SK-MEL-5 (cell line): ENCODE results near the gene OR2H1. TPM values are rescaled to one million over a fixed set of nuclear protein-coding genes. Genes with fewer than 3 reads are reported as not detected.
"Not testable (repeated sequence)": the region's sequence is repeated elsewhere in the genome, so short reads cannot be mapped to it uniquely, and the experiment has no call there.

Source experiments
- DNase-seq: peaks from one replicate; pipeline ENCODE4 v3.0.0-alpha.2; 2016; ENCODE audit warnings: low read depth, low spot score
- in situ Hi-C: cut with HindIII; loops from 2 replicates; pipeline ENCODE4 v1.10.0; 2016; ENCODE audit warnings: low sequenced_read_pairs, high pct_unique_total_duplicates, low pct_unique_long_range_greater_than_20kb
- polyA plus RNA-seq, 2 experiments: library from polyadenylated mRNA; depleted of rRNA; stranded (reverse); fragments of >200 nt; gene quantifications; 2 replicates each; pipeline ENCODE4 v1.2.3, GENCODE V29; 2015
- total RNA-seq: library from RNA; depleted of rRNA; stranded (reverse); fragments of >200 nt; shearing (Covaris generic); gene quantifications from 2 replicates; pipeline ENCODE4 v1.2.3, GENCODE V29; 2014; rRNA removed

Gene OR2H1
- total RNA-seq: not detected in 2 replicates
- polyA plus RNA-seq (2015; cell fraction: cytosol; rRNA removed): not detected in 2 replicates
- not detected in 2 replicates for polyA plus RNA-seq (2015; cell fraction: nucleus; rRNA removed)

DNA sequence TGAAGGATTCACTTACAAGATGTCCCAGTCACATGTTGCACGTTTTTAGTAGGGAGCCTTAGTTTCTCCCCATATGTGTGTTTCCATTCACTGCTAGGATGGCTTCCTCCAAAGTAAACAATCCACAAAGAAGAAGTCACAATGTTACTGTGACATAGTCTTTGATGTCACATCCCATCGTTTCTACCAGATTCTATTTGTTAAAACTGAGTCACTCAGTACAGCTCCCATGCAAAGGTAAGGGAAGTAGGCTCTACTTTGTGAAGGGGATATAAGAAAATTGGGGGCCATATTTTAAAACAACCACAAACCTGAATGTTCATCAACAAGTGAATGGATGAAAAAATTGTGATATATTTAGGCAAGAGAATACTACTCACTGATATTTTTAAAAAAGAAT is at the start of gene OR2H1, which contains the start of gene OR11A1:
Gene OR2H1, plus strand, starts transcription at position 185 of the 400 bp plus-strand sequence. CDS start 4,615 bp downstream, outside the sequence.
Gene OR11A1, minus strand, starts transcription at position 101 of the 400 bp plus-strand sequence. CDS start 29,430 bp downstream, outside the sequence.
- DNase-seq: peak; percentile 32
- in situ Hi-C loops: no loop called here

GRCh38 chr6:29414588-29414987 is 42.4 kb upstream of the OR2H1 start, which contains the start of gene OR12D1:
TSS of gene OR12D1 (plus strand) at chr6:29414928.
- DNase-seq: peak; percentile 50
- in situ Hi-C loops: no loop called here

DNA sequence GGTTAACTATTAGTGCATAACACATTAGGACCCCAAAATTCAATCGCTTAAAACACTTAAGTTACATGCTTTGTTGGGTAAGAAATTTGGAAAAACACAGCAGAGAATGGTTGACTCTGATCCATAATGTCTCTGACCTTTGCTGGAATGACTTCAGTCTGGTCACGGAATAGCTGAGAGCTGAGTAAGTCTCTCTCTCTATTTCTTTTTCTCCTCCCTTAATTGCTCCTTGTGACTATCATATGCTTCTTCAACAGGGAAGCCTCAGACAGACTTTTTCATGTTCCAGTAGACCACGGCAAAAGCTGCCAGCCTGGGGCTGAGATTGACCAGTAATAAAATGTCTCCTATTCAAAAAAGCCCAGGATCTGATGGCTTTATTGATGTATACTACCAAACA is 37.4 kb upstream of the OR2H1 start:
- peak; percentile 95 for DNase-seq
- in situ Hi-C loops: no loop called here

- DNase-seq: no peak
- in situ Hi-C loops: no loop called here
Measured at GRCh38 chr6:29424168-29424567, 32.8 kb upstream of the OR2H1 start.

- in situ Hi-C loops: no loop called here
- no peak for DNase-seq
Measured at GRCh38 chr6:29424575-29424974, 32.4 kb upstream of the OR2H1 start.

GRCh38 chr6:29425075-29425474 is 31.9 kb upstream of the OR2H1 start:
- no peak for DNase-seq
- in situ Hi-C loops: no loop called here

DNA sequence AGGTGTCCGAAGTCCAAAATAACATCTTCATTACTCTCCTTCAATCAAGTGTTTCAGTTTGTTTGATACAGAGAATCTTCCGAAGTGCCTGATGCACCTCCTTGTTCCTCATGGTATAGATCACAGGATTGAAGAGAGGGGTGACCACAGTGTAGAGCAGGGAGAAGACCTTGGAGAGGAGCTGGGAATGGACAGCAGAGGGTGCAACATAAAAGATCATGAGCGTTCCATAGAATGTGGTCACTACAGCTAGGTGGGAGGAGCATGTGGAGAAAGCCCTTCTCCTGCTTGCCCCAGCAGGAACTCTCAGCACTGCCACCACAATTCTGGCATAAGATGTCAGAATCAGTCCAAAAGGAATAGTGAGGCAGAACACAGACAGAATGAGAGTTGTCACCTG is 30.3 kb upstream of the OR2H1 start:
- DNase-seq: peak; percentile 15
- in situ Hi-C loops: no loop called here

DNA sequence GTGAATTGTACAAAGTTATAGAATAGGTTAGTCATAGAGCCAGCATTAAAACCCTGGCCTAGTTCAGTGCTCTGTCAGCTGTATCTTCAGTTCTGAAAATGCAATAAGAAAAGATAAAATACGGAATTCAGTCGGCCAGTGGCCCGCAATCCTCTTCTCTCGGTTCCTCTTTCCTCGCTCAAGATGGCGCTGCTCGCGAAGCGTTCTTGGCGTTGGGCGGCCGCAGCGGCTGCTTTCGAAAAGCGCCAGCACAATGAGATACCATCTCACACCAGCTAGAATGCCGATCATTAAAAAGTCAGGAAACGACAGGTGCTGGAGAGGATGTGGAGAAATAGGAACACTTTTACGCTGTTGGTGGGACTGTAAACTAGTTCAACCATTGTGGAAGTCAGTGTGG is 20.2 kb upstream of the OR2H1 start:
- in situ Hi-C loops, DNase-seq: not testable (repeated sequence)

GRCh38 chr6:29439006-29439405 is 17.9 kb upstream of the OR2H1 start, which contains the start of gene OR10C1:
TSS of gene OR10C1 (plus strand) at chr6:29439306. CDS start at chr6:29440016, 710 bp downstream.
- no peak for DNase-seq
- in situ Hi-C loops: no loop called here

GRCh38 chr6:29442719-29443118 is 14.2 kb upstream of the OR2H1 start:
- no peak for DNase-seq
- in situ Hi-C loops: no loop called here

- DNase-seq, in situ Hi-C loops: not testable (repeated sequence)
Measured at GRCh38 chr6:29444031-29444430, 12.9 kb upstream of the OR2H1 start.

GRCh38 chr6:29447670-29448069 is 9.3 kb upstream of the OR2H1 start:
- no peak for DNase-seq
- in situ Hi-C loops: no loop called here

DNA sequence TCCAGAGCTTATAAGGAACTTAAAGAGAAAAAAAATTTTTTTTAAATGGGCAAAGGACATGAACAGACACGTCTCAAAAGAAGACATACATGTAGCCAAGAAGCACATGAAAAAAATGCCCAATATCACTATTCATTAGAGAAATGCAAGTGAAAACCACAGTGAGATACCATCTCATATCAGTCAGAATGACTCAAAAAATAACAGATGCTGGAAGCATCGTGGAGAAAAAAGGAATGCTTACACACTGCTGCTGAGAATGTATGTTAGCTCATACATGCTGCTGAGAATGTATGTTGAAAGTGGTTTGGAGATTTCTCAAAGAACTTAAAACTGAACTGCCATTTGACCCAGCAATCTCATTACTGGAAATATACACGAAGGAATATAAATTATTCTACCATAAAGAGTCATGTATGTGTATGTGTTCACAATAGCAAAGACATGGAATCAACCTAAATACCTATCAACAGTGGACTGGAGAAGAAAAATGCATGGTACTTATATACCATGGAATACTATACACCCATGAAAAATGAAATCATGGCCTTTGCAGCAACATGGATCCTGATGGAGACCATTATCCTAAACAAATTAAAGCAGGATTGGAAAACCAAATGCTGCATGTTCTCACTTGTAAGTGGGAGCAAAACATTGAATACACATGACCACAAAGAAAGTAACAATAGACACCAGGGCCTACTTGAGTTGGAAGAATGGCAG is 5.3 kb upstream of the OR2H1 start:
- no peak for DNase-seq
- in situ Hi-C loops: no loop called here

DNA sequence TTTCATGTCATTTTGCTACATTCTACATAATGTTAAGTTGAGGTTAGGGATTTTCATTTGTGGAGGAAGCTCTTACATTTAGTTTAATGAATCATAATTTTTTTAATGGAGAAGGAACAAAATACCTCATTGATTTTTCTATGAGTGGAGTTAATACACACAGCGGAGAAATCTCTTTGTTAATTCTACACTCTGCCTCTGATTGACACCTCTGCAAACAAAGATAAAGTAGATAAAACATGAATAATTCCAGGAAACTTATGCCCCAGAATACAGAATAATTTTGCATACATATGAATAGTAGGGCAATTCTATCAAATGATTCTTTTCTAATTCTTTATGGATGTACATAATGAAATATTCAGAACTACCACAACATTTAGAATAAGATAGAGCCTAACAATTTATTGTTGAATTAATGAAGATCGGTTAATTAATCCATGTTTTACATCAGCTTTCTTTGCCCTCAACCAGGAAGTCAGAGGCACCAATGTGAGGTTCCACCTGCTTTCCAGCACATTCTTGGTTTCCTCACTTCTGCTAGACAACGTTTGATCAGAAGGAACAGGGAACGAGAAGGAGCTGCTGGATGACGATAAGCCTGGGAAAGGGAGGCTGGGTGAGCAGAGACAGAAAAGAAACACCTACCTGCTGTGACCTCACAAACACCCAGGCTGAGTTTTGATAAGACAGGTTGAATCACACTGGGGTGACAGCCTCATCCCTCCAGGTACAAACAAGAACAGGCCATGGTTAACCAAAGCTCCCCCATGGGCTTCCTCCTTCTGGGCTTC is 4.3 kb downstream of the OR2H1 start:
- DNase-seq: no peak
- in situ Hi-C loops: no loop called here

DNA sequence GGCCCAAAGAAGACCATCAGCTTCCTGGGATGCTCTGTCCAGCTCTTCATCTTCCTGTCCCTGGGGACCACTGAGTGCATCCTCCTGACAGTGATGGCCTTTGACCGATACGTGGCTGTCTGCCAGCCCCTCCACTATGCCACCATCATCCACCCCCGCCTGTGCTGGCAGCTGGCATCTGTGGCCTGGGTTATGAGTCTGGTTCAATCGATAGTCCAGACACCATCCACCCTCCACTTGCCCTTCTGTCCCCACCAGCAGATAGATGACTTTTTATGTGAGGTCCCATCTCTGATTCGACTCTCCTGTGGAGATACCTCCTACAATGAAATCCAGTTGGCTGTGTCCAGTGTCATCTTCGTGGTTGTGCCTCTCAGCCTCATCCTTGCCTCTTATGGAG is 5.1 kb downstream of the OR2H1 start:
- in situ Hi-C loops: no loop called here
- no peak for DNase-seq

DNA sequence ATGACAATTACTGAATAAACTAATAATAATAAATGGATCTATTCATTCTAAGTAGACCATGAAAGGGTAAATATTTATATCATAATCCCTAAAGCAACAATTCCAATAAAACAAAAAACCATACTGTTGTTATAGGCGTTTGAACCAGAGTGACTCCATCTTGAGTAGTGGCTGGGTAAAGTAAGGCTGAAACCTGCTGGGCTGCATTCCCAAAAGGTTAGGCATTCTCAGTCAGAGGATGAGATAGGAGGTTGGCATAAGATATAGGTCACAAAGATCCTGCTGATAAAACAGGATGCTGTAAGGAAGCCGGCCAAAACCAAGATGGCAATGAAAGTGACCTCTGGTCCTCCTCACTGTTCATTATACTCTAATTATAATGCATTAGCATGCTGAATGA is 8.3 kb downstream of the OR2H1 start:
- DNase-seq: no peak
- in situ Hi-C loops: no loop called here

- in situ Hi-C loops: no loop called here
- DNase-seq: no peak
Measured at GRCh38 chr6:29465801-29466200, 8.8 kb downstream of the OR2H1 start.

GRCh38 chr6:29466241-29466640 is 9.3 kb downstream of the OR2H1 start:
- DNase-seq: no peak
- in situ Hi-C loops: no loop called here
